Loucy (cell line): ENCODE data around the gene PRDM11.

ENCODE experiments used
- EZH2phosphoT487 ChIP-seq: fragments of 200-600 bp; IDR thresholded peaks from 2 replicates; pipeline ENCODE4 v1.6.1; 2018; ENCODE audit warnings: antibody characterized with exemption, mild to moderate bottlenecking, moderate library complexity, borderline replicate concordance
- TF ChIP-seq, protein P1 (sequence below): fragments of 200-600 bp; sonication (generic); conservative IDR thresholded peaks from 2 replicates; pipeline ENCODE4 v1.5.1; 2014; ENCODE audit warnings: mild to moderate bottlenecking, antibody characterized with exemption, low read length

DNA sequence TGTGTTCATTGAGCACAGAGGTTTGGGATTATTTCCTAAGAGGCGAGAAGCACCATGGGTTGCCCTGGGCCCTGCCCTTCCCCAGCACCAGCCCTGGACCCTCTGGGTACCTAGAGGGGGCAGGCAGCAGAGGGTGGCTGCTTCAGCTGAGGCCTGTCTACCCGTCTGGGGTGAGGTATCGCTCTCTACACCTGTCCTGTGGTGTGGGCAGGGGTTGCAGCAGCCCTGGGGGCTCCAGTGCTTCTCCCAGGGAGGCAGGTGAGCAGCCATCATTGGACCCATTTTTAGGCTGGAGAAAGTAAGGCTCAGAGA, 15.6 kb downstream of the PRDM11 start:
- TF ChIP-seq, protein P1, sequence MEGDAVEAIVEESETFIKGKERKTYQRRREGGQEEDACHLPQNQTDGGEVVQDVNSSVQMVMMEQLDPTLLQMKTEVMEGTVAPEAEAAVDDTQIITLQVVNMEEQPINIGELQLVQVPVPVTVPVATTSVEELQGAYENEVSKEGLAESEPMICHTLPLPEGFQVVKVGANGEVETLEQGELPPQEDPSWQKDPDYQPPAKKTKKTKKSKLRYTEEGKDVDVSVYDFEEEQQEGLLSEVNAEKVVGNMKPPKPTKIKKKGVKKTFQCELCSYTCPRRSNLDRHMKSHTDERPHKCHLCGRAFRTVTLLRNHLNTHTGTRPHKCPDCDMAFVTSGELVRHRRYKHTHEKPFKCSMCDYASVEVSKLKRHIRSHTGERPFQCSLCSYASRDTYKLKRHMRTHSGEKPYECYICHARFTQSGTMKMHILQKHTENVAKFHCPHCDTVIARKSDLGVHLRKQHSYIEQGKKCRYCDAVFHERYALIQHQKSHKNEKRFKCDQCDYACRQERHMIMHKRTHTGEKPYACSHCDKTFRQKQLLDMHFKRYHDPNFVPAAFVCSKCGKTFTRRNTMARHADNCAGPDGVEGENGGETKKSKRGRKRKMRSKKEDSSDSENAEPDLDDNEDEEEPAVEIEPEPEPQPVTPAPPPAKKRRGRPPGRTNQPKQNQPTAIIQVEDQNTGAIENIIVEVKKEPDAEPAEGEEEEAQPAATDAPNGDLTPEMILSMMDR: no peak
- no peak for TF ChIP-seq EZH2phosphoT487
